ENCODE measurements around the gene SOBP. TPM values are rescaled to one million over a fixed set of nuclear protein-coding genes. Genes with fewer than 3 reads are reported as not detected.
"Not testable (repeated sequence)": the region's sequence is repeated elsewhere in the genome, so short reads cannot be mapped to it uniquely, and the experiment has no call there.

SOBP gene
- total RNA-seq, 1 donor from 2014 or later: 16.1 TPM

DNA sequence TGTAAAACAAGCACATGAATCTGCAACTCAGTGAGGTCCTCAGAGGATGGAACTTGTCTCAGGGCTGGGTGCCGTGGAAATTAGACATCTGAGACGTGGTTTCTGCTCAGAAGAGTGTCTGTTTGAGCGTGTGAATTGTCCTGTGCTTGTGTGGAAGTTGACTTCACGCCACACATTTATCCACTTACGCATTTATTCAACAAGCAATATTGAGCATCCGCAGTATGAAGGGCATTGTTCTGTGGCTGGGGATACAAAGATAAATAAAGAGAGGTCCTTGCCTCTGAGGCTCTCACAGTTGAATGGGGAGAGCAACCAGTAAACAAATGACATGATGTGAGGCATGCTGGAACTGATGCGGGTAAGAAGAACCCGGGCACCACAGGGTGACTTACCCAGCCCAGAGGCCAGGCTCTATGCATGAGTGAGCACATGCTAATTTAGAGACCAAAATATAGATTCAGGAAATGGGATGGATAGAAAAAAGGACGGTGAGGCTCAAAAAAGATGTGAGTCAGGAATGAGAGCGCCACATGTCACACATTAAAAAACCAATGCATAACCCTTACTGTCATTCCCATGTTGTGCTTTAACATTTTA is 60.4 kb downstream of the SOBP start:
- Mint-ChIP-seq H3K27me3 (ENCODE audit: unreplicated experiment) (peaks cover 2% of the 10 kb centered on the region), H3K27ac (ENCODE audit: unreplicated experiment) (no peak overlapping the region), H3K36me3 (ENCODE audit: unreplicated experiment) (no peaks in the 10 kb centered on the region), H3K4me3 (ENCODE audit: unreplicated experiment) (no peak overlapping the region), H3K4me1 (ENCODE audit: low read depth, unreplicated experiment) (peaks cover 7% of the 10 kb centered on the region), H3K9me3 (ENCODE audit: unreplicated experiment) (peaks cover 2% of the 10 kb centered on the region)
- TF ChIP-seq, protein P1, sequence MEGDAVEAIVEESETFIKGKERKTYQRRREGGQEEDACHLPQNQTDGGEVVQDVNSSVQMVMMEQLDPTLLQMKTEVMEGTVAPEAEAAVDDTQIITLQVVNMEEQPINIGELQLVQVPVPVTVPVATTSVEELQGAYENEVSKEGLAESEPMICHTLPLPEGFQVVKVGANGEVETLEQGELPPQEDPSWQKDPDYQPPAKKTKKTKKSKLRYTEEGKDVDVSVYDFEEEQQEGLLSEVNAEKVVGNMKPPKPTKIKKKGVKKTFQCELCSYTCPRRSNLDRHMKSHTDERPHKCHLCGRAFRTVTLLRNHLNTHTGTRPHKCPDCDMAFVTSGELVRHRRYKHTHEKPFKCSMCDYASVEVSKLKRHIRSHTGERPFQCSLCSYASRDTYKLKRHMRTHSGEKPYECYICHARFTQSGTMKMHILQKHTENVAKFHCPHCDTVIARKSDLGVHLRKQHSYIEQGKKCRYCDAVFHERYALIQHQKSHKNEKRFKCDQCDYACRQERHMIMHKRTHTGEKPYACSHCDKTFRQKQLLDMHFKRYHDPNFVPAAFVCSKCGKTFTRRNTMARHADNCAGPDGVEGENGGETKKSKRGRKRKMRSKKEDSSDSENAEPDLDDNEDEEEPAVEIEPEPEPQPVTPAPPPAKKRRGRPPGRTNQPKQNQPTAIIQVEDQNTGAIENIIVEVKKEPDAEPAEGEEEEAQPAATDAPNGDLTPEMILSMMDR (IDR thresholded peaks at IDR 0.05; ENCODE audit: partially characterized antibody, unreplicated experiment): no peak
- DNase-seq: no peak

DNA sequence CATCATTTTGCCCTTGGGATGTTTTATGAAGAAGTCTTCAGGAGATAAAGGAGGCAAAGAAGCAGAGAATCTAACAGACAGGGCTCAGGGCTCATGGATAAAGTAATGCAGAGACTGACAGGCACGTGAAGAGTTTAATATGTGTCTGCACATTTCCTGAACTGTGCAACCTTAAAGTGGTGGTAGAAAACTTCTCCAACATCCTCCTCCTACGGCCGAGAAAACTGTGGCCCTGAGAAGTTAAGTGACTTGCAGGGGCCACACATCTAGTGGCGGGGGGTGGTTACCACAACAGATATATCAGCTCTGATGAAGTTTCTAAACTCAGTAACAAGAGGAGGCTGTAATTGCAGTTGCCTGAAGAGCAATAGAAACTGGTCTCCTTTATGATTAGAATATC is 61.0 kb downstream of the SOBP start:
- H3K4me3 Mint-ChIP-seq (ENCODE audit: unreplicated experiment): no peak overlapping the region
- DNase-seq: no peak
- peaks cover 4% of the 10 kb centered on the region for H3K9me3 Mint-ChIP-seq (ENCODE audit: unreplicated experiment)
- H3K36me3 Mint-ChIP-seq (ENCODE audit: unreplicated experiment): no peaks in the 10 kb centered on the region
- TF ChIP-seq, protein P1 (IDR thresholded peaks at IDR 0.05; ENCODE audit: partially characterized antibody, unreplicated experiment): no peak
- H3K27me3 Mint-ChIP-seq (ENCODE audit: unreplicated experiment): peaks cover 2% of the 10 kb centered on the region
- H3K27ac Mint-ChIP-seq (ENCODE audit: unreplicated experiment): no peak overlapping the region
- peaks cover 12% of the 10 kb centered on the region for H3K4me1 Mint-ChIP-seq (ENCODE audit: low read depth, unreplicated experiment)

DNA sequence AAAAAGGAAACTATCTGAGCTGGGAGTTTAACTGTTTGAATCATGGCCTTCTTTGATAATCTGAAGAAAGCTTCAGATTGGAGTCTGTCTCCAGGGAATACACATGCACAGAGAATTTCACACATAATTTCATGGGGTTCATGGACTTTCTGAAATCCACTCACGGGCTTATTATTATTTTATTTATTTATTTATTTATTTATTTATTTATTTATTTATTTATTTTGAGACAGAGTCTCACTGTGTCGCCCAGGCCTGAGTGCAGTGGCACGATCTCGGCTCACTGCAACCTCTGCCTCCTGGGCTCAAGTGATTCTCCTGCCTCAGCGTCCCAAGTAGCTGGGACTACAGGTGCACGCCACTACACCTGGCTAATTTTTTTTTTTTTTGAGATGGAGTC is 63.2 kb downstream of the SOBP start:
- H3K4me3 Mint-ChIP-seq (ENCODE audit: unreplicated experiment); DNase-seq; H3K27me3 Mint-ChIP-seq (ENCODE audit: unreplicated experiment); H3K9me3 Mint-ChIP-seq (ENCODE audit: unreplicated experiment); H3K27ac Mint-ChIP-seq (ENCODE audit: unreplicated experiment); H3K36me3 Mint-ChIP-seq (ENCODE audit: unreplicated experiment): not testable (repeated sequence)
- peaks cover 21% of the 10 kb centered on the region for H3K4me1 Mint-ChIP-seq (ENCODE audit: low read depth, unreplicated experiment)

- H3K4me1 Mint-ChIP-seq (ENCODE audit: low read depth, unreplicated experiment): peaks cover 21% of the 10 kb centered on the region
- peaks cover 7% of the 10 kb centered on the region for H3K9me3 Mint-ChIP-seq (ENCODE audit: unreplicated experiment)
- H3K4me3 Mint-ChIP-seq (ENCODE audit: unreplicated experiment): no peak overlapping the region
- peaks cover 2% of the 10 kb centered on the region for H3K27me3 Mint-ChIP-seq (ENCODE audit: unreplicated experiment)
- DNase-seq: no peak
- no peaks in the 10 kb centered on the region for H3K36me3 Mint-ChIP-seq (ENCODE audit: unreplicated experiment)
- TF ChIP-seq, protein P1 (IDR thresholded peaks at IDR 0.05; ENCODE audit: partially characterized antibody, unreplicated experiment): no peak
- no peak overlapping the region for H3K27ac Mint-ChIP-seq (ENCODE audit: unreplicated experiment)
Measured at GRCh38 chr6:107554326-107554725, 64.4 kb downstream of the SOBP start.

DNA sequence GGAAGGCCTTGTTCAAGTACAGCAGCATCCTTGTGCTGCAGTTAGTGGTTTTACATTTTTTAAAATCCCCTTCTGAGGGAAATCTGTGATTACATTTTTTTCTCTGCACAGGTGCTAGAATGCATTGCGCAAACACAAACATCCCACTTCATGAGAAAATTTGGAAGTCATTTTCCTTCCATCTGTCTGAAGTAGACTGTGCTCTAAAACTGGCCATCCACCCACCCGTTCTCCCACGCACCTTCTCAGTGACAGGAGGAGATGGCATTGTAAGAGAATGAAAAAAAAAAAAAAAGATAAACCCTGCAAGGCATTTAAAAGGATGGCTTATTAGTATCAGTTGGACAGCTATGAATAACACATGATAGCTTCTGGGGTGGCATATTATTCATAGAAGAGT is 65.0 kb downstream of the SOBP start:
- no peak for DNase-seq
- H3K27me3 Mint-ChIP-seq (ENCODE audit: unreplicated experiment): peaks cover 2% of the 10 kb centered on the region
- peaks cover 21% of the 10 kb centered on the region for H3K4me1 Mint-ChIP-seq (ENCODE audit: low read depth, unreplicated experiment)
- TF ChIP-seq, protein P1 (IDR thresholded peaks at IDR 0.05; ENCODE audit: partially characterized antibody, unreplicated experiment): no peak
- H3K27ac Mint-ChIP-seq (ENCODE audit: unreplicated experiment): no peak overlapping the region
- peaks cover 7% of the 10 kb centered on the region for H3K9me3 Mint-ChIP-seq (ENCODE audit: unreplicated experiment)
- no peak overlapping the region for H3K4me3 Mint-ChIP-seq (ENCODE audit: unreplicated experiment)
- no peaks in the 10 kb centered on the region for H3K36me3 Mint-ChIP-seq (ENCODE audit: unreplicated experiment)
